Epidermal melanocyte (primary cell): ENCODE data around the gene FBLN1.

Experiments
- DNase-seq: peaks from one replicate; pipeline ENCODE4 v3.0.0; 2011; ENCODE audit warnings: low spot score; ENCODE audit not compliant: insufficient read length

Gene FBLN1

GRCh38 chr22:45638834-45639746 lies 136.4 kb downstream of the FBLN1 start:
- DNase-seq: no peak

GRCh38 chr22:45639747-45640102 lies 137.0 kb downstream of the FBLN1 start:
- DNase-seq: no peak

- no peak for DNase-seq
These were observed 137.7 kb downstream of the FBLN1 start for GRCh38 chr22:45640291-45640940.

- no peak for DNase-seq
These were observed 138.4 kb downstream of the FBLN1 start for GRCh38 chr22:45640941-45641621.

- DNase-seq: no peak
These were observed 140.3 kb downstream of the FBLN1 start for GRCh38 chr22:45642986-45643385.

- no peak for DNase-seq
These were observed 142.0 kb downstream of the FBLN1 start for GRCh38 chr22:45644714-45645113.

- DNase-seq: no peak
These were observed 142.5 kb downstream of the FBLN1 start for GRCh38 chr22:45645150-45645525.

GRCh38 chr22:45645526-45646414 lies 143.1 kb downstream of the FBLN1 start:
- DNase-seq: peak; percentile 45

- DNase-seq: no peak
These were observed 145.0 kb downstream of the FBLN1 start for GRCh38 chr22:45647532-45648225.

- DNase-seq: no peak
These were observed 145.8 kb downstream of the FBLN1 start for GRCh38 chr22:45648301-45649117.

GRCh38 chr22:45649809-45650208 lies 147.1 kb downstream of the FBLN1 start:
- no peak for DNase-seq

GRCh38 chr22:45650721-45651120 lies 148.0 kb downstream of the FBLN1 start:
- no peak for DNase-seq
